ENCODE data around the gene ZFP69B.

- TF ChIP-seq YY1 (tag by site-specific recombination; IDR thresholded peaks at IDR 0.05) (no peak), CTCF (tag by site-specific recombination; IDR thresholded peaks at IDR 0.05) (no peak), ZSCAN5A (tag by site-specific recombination; IDR thresholded peaks at IDR 0.05) (no peak)
- TF ChIP-seq, protein P1, sequence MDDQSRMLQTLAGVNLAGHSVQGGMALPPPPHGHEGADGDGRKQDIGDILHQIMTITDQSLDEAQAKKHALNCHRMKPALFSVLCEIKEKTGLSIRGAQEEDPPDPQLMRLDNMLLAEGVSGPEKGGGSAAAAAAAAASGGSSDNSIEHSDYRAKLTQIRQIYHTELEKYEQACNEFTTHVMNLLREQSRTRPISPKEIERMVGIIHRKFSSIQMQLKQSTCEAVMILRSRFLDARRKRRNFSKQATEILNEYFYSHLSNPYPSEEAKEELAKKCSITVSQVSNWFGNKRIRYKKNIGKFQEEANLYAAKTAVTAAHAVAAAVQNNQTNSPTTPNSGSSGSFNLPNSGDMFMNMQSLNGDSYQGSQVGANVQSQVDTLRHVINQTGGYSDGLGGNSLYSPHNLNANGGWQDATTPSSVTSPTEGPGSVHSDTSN (CRISPR knock-in tag; IDR thresholded peaks at IDR 0.05) = no peak
These were observed 11.0 kb upstream of the ZFP69B start for GRCh38 chr1:40439247-40439646.
